GM23338 (cell line): ENCODE measurements around the gene SPTBN4. TPM values are rescaled to one million over a fixed set of nuclear protein-coding genes. Genes with fewer than 3 reads are reported as not detected.

Source experiments
- ATAC-seq: fragments of 200-7000 bp; cut with Tn5 transposase; 3 replicates; pipeline ENCODE4 v1.9.1; 2020
- DNase-seq: peaks from one replicate; pipeline ENCODE4 v3.0.0-alpha.2; 2015; ENCODE audit warnings: low spot score
- H2AFZ ChIP-seq: fragments of 200-600 bp; sonication (generic); 2 replicates; pipeline ENCODE4 v1.8.0; 2016; ENCODE audit warnings: antibody characterized with exemption, mild to moderate bottlenecking, moderate library complexity
- H3F3A ChIP-seq: fragments of 200-600 bp; sonication (generic); replicated peaks from 2 replicates; pipeline ENCODE4 v1.8.0; 2017; ENCODE audit warnings: antibody characterized with exemption, mixed run types, low read depth
- H3K27ac ChIP-seq: fragments of 200-600 bp; sonication (generic); 2 replicates; pipeline ENCODE4 v1.6.1; 2016; ENCODE audit warnings: low read depth
- H3K27me3 ChIP-seq: fragments of 200-600 bp; sonication (generic); 2 replicates; pipeline ENCODE4 v1.8.0; 2016; ENCODE audit warnings: mild to moderate bottlenecking, mixed run types, moderate library complexity; ENCODE audit not compliant: insufficient read depth
- H3K36me3 ChIP-seq: fragments of 200-600 bp; sonication (generic); 2 replicates; pipeline ENCODE4 v1.8.0; 2016; ENCODE audit warnings: mild to moderate bottlenecking; ENCODE audit not compliant: insufficient read depth
- H3K4me1 ChIP-seq: fragments of 200-600 bp; sonication (generic); 2 replicates; pipeline ENCODE4 v1.8.0; 2016; ENCODE audit warnings: mild to moderate bottlenecking, moderate library complexity; ENCODE audit not compliant: insufficient read depth
- H3K4me2 ChIP-seq: fragments of 200-600 bp; sonication (generic); 2 replicates; pipeline ENCODE4 v1.7.1; 2017; ENCODE audit warnings: mixed run types
- H3K4me3 ChIP-seq: fragments of 200-600 bp; sonication (generic); 2 replicates; pipeline ENCODE4 v1.6.1; 2016; ENCODE audit warnings: mixed run types
- H3K79me2 ChIP-seq: fragments of 200-600 bp; sonication (generic); replicated peaks from 2 replicates; pipeline ENCODE4 v1.8.0; 2017; ENCODE audit warnings: mild to moderate bottlenecking; ENCODE audit not compliant: insufficient read depth
- H3K9me2 ChIP-seq: fragments of 200-600 bp; sonication (generic); 2 replicates; pipeline ENCODE4 v1.8.0; 2017; ENCODE audit not compliant: insufficient read depth
- H4K20me1 ChIP-seq: fragments of 200-600 bp; sonication (generic); replicated peaks from 2 replicates; pipeline ENCODE4 v1.8.0; 2017; ENCODE audit warnings: mild to moderate bottlenecking; ENCODE audit not compliant: insufficient read depth
- H3K27ac Mint-ChIP-seq: 2 replicates; pipeline ENCODE4 v1.8.0; 2020; ENCODE audit warnings: inconsistent platforms, mild to moderate bottlenecking, moderate library complexity, mixed read lengths
- H3K27me3 Mint-ChIP-seq: 3 replicates; pipeline ENCODE4 v1.8.0; 2022; ENCODE audit warnings: low read depth, mild to moderate bottlenecking, moderate library complexity, mixed read lengths, inconsistent platforms; ENCODE audit not compliant: insufficient read depth, poor library complexity
- H3K36me3 Mint-ChIP-seq: 3 replicates; pipeline ENCODE4 v1.8.0; 2021; ENCODE audit warnings: low read depth, mild to moderate bottlenecking, inconsistent platforms, moderate library complexity, mixed read lengths
- H3K4me1 Mint-ChIP-seq: 3 replicates; pipeline ENCODE4 v1.8.0; 2020; ENCODE audit warnings: mild to moderate bottlenecking, inconsistent platforms, mixed read lengths
- H3K4me3 Mint-ChIP-seq: 3 replicates; pipeline ENCODE4 v1.8.0; 2021; ENCODE audit warnings: moderate library complexity, mild to moderate bottlenecking, inconsistent platforms, mixed read lengths
- H3K9me3 Mint-ChIP-seq: 3 replicates; pipeline ENCODE4 v1.8.0; 2020; ENCODE audit warnings: moderate library complexity, mild to moderate bottlenecking, inconsistent platforms, mixed read lengths
- EZH2 ChIP-seq: fragments of 200-600 bp; sonication (generic); IDR thresholded peaks from one replicate; pipeline ENCODE4 v1.8.0; 2017; ENCODE audit warnings: antibody characterized with exemption, mild to moderate bottlenecking, low read depth; ENCODE audit not compliant: unreplicated experiment
- EZH2phosphoT487 ChIP-seq: fragments of 200-600 bp; sonication (generic); IDR thresholded peaks from one replicate; pipeline ENCODE4 v1.8.1; 2018; ENCODE audit warnings: antibody characterized with exemption; ENCODE audit not compliant: unreplicated experiment
- POLR2AphosphoS5 ChIP-seq: IDR thresholded peaks from 2 replicates; pipeline ENCODE4 v1.6.1; 2016; ENCODE audit warnings: antibody characterized with exemption, low read depth
- STAT1 ChIP-seq: IDR thresholded peaks from one replicate; pipeline ENCODE4 v1.6.1; 2016; ENCODE audit warnings: antibody characterized with exemption; ENCODE audit not compliant: unreplicated experiment
- ZNF114 ChIP-seq: fragments of 250-450 bp; sonication (Bioruptor Pico); IDR thresholded peaks from 2 replicates; pipeline ENCODE4 v1.5.0; 2020; ENCODE audit warnings: mild to moderate bottlenecking, moderate library complexity
- ZNF331 ChIP-seq: fragments of 250-450 bp; sonication (Bioruptor Pico); IDR thresholded peaks from 2 replicates; pipeline ENCODE4 v1.5.0; 2020; ENCODE audit warnings: low read depth, mild to moderate bottlenecking, moderate library complexity
- polyA plus RNA-seq: library from polyadenylated mRNA; unstranded; fragments of >200 nt; fragmentation: Nextera tagmentation; extraction: Ambion mirVana; gene quantifications from 2 replicates; pipeline ENCODE4 v1.2.1, GENCODE V29; 2016
- total RNA-seq: library from RNA; depleted of rRNA; stranded (reverse); fragments of >200 nt; shearing (Covaris generic); gene quantifications from 2 replicates; pipeline ENCODE4 v1.2.3, GENCODE V29; 2014
- TF ChIP-seq, protein P1 (sequence below): fragments of 250-450 bp; sonication (Bioruptor Pico); IDR thresholded peaks from 2 replicates; pipeline ENCODE4 v1.5.0; 2020; ENCODE audit warnings: mild to moderate bottlenecking, moderate library complexity
- TF ChIP-seq, protein P2 (sequence below), 2 experiments: fragments of 200-600 bp in 1 of 2; sonication (generic) in 1 of 2; conservative IDR thresholded peaks; 2 replicates each; pipeline versions ENCODE4 v1.5.1 to v1.6.1; 2016 to 2017; ENCODE audit warnings: antibody characterized with exemption in 2 of 2, low read depth in 2 of 2, mild to moderate bottlenecking in 2 of 2, moderate library complexity in 1 of 2
- TF ChIP-seq, protein P3 (sequence below): IDR thresholded peaks from 2 replicates; pipeline ENCODE4 v1.6.1; 2016; ENCODE audit warnings: antibody characterized with exemption
- TF ChIP-seq, protein P4 (sequence below): IDR thresholded peaks from one replicate; pipeline ENCODE4 v1.6.1; 2018; ENCODE audit warnings: antibody characterized with exemption; ENCODE audit not compliant: unreplicated experiment

Gene SPTBN4
- total and polyA plus RNA-seq, 2 experiments from 2014 or later, result 1.6 to 2.3 TPM

DNA sequence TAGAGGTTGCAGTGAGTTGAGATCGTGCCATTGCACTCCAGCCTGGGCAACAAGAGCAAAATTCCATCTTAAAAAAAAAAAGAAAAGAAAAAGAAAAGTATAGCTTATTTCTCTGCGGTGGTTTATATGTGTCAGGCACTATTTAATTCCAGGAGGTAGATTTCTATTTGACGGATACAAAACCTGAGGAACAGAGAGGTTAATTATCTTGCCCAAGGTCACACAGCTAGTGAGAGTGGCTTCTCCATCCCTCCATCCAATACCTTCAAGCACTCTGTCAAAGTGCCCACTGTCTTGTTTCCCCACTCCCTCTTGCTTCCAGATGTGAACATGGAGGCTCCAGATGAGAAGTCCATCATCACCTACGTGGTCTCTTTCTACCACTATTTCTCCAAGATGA, 34.8 kb downstream of the SPTBN4 start:
- Mint-ChIP-seq H3K4me1 (no peaks in the 10 kb centered on the region; the same call in 2 of the 3 replicates), H3K36me3 (no peaks in the 10 kb centered on the region; the same call in 2 of the 3 replicates), H3K9me3 (no peaks in the 10 kb centered on the region), H3K27me3 (peaks cover 23% of the 10 kb centered on the region), H3K4me3 (no peak overlapping the region), H3K27ac (no peak overlapping the region)
- ATAC-seq (no peak), DNase-seq (no peak)
- H3F3A ChIP-seq, result no peaks in the 10 kb centered on the region
- H3K27ac ChIP-seq, result no peak overlapping the region
- H3K27me3 ChIP-seq, result peaks cover 5% of the 10 kb centered on the region; the same call in 1 of the 2 replicates
- no peak overlapping the region for H2AFZ ChIP-seq
- TF ChIP-seq, protein P1, sequence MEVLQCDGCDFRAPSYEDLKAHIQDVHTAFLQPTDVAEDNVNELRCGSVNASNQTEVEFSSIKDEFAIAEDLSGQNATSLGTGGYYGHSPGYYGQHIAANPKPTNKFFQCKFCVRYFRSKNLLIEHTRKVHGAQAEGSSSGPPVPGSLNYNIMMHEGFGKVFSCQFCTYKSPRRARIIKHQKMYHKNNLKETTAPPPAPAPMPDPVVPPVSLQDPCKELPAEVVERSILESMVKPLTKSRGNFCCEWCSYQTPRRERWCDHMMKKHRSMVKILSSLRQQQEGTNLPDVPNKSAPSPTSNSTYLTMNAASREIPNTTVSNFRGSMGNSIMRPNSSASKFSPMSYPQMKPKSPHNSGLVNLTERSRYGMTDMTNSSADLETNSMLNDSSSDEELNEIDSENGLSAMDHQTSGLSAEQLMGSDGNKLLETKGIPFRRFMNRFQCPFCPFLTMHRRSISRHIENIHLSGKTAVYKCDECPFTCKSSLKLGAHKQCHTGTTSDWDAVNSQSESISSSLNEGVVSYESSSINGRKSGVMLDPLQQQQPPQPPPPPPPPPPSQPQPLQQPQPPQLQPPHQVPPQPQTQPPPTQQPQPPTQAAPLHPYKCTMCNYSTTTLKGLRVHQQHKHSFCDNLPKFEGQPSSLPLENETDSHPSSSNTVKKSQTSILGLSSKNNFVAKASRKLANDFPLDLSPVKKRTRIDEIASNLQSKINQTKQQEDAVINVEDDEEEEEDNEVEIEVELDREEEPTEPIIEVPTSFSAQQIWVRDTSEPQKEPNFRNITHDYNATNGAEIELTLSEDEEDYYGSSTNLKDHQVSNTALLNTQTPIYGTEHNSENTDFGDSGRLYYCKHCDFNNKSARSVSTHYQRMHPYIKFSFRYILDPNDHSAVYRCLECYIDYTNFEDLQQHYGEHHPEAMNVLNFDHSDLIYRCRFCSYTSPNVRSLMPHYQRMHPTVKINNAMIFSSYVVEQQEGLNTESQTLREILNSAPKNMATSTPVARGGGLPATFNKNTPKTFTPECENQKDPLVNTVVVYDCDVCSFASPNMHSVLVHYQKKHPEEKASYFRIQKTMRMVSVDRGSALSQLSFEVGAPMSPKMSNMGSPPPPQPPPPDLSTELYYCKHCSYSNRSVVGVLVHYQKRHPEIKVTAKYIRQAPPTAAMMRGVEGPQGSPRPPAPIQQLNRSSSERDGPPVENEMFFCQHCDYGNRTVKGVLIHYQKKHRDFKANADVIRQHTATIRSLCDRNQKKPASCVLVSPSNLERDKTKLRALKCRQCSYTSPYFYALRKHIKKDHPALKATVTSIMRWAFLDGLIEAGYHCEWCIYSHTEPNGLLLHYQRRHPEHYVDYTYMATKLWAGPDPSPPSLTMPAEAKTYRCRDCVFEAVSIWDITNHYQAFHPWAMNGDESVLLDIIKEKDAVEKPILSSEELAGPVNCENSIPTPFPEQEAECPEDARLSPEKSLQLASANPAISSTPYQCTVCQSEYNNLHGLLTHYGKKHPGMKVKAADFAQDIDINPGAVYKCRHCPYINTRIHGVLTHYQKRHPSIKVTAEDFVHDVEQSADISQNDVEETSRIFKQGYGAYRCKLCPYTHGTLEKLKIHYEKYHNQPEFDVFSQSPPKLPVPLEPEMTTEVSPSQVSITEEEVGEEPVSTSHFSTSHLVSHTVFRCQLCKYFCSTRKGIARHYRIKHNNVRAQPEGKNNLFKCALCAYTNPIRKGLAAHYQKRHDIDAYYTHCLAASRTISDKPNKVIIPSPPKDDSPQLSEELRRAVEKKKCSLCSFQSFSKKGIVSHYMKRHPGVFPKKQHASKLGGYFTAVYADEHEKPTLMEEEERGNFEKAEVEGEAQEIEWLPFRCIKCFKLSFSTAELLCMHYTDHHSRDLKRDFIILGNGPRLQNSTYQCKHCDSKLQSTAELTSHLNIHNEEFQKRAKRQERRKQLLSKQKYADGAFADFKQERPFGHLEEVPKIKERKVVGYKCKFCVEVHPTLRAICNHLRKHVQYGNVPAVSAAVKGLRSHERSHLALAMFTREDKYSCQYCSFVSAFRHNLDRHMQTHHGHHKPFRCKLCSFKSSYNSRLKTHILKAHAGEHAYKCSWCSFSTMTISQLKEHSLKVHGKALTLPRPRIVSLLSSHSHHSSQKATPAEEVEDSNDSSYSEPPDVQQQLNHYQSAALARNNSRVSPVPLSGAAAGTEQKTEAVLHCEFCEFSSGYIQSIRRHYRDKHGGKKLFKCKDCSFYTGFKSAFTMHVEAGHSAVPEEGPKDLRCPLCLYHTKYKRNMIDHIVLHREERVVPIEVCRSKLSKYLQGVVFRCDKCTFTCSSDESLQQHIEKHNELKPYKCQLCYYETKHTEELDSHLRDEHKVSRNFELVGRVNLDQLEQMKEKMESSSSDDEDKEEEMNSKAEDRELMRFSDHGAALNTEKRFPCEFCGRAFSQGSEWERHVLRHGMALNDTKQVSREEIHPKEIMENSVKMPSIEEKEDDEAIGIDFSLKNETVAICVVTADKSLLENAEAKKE (CRISPR knock-in tag), result no peak
- no peak for TF ChIP-seq EZH2
- TF ChIP-seq, protein P2, sequence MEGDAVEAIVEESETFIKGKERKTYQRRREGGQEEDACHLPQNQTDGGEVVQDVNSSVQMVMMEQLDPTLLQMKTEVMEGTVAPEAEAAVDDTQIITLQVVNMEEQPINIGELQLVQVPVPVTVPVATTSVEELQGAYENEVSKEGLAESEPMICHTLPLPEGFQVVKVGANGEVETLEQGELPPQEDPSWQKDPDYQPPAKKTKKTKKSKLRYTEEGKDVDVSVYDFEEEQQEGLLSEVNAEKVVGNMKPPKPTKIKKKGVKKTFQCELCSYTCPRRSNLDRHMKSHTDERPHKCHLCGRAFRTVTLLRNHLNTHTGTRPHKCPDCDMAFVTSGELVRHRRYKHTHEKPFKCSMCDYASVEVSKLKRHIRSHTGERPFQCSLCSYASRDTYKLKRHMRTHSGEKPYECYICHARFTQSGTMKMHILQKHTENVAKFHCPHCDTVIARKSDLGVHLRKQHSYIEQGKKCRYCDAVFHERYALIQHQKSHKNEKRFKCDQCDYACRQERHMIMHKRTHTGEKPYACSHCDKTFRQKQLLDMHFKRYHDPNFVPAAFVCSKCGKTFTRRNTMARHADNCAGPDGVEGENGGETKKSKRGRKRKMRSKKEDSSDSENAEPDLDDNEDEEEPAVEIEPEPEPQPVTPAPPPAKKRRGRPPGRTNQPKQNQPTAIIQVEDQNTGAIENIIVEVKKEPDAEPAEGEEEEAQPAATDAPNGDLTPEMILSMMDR (conservative IDR thresholded peaks at IDR 0.05; ENCODE audit: low read depth in 2 of 2), result no peak
- TF ChIP-seq, protein P3, sequence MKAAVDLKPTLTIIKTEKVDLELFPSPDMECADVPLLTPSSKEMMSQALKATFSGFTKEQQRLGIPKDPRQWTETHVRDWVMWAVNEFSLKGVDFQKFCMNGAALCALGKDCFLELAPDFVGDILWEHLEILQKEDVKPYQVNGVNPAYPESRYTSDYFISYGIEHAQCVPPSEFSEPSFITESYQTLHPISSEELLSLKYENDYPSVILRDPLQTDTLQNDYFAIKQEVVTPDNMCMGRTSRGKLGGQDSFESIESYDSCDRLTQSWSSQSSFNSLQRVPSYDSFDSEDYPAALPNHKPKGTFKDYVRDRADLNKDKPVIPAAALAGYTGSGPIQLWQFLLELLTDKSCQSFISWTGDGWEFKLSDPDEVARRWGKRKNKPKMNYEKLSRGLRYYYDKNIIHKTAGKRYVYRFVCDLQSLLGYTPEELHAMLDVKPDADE, result no peak
- no peak for TF ChIP-seq POLR2AphosphoS5
- TF ChIP-seq ZNF331, result no peak
- TF ChIP-seq ZNF114 (CRISPR knock-in tag), result no peak
- no peak for TF ChIP-seq EZH2phosphoT487
- TF ChIP-seq, protein P4, sequence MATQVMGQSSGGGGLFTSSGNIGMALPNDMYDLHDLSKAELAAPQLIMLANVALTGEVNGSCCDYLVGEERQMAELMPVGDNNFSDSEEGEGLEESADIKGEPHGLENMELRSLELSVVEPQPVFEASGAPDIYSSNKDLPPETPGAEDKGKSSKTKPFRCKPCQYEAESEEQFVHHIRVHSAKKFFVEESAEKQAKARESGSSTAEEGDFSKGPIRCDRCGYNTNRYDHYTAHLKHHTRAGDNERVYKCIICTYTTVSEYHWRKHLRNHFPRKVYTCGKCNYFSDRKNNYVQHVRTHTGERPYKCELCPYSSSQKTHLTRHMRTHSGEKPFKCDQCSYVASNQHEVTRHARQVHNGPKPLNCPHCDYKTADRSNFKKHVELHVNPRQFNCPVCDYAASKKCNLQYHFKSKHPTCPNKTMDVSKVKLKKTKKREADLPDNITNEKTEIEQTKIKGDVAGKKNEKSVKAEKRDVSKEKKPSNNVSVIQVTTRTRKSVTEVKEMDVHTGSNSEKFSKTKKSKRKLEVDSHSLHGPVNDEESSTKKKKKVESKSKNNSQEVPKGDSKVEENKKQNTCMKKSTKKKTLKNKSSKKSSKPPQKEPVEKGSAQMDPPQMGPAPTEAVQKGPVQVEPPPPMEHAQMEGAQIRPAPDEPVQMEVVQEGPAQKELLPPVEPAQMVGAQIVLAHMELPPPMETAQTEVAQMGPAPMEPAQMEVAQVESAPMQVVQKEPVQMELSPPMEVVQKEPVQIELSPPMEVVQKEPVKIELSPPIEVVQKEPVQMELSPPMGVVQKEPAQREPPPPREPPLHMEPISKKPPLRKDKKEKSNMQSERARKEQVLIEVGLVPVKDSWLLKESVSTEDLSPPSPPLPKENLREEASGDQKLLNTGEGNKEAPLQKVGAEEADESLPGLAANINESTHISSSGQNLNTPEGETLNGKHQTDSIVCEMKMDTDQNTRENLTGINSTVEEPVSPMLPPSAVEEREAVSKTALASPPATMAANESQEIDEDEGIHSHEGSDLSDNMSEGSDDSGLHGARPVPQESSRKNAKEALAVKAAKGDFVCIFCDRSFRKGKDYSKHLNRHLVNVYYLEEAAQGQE, result no peak
- no peak for TF ChIP-seq STAT1
- H3K4me3 ChIP-seq, result no peak overlapping the region
- no peaks in the 10 kb centered on the region for H3K4me1 ChIP-seq
- no peak overlapping the region for H3K4me2 ChIP-seq
- no peaks in the 10 kb centered on the region for H3K36me3 ChIP-seq
- H3K79me2 ChIP-seq, result no peaks in the 10 kb centered on the region
- H4K20me1 ChIP-seq, result no peaks in the 10 kb centered on the region
- no peaks in the 10 kb centered on the region for H3K9me2 ChIP-seq
